PC-3 (cell line): ENCODE results near the gene OR10A3.

Experiments used
- EZH2 ChIP-seq: fragments of 300-600 bp; sonication (generic); IDR thresholded peaks from one replicate; pipeline ENCODE4 v1.6.1; 2017; ENCODE audit warnings: antibody characterized with exemption, mild to moderate bottlenecking, low read length; ENCODE audit not compliant: unreplicated experiment
- EZH2phosphoT487 ChIP-seq: fragments of 300-600 bp; sonication (generic); IDR thresholded peaks from 2 replicates; pipeline ENCODE4 v1.6.1; 2018; ENCODE audit warnings: mild to moderate bottlenecking, antibody characterized with exemption, low read length, borderline replicate concordance
- TF ChIP-seq, protein P1 (sequence below): fragments of 300-600 bp; sonication (generic); conservative IDR thresholded peaks from 2 replicates; pipeline ENCODE4 v1.5.1; 2017; ENCODE audit warnings: antibody characterized with exemption, low read depth, mild to moderate bottlenecking, low read length

DNA sequence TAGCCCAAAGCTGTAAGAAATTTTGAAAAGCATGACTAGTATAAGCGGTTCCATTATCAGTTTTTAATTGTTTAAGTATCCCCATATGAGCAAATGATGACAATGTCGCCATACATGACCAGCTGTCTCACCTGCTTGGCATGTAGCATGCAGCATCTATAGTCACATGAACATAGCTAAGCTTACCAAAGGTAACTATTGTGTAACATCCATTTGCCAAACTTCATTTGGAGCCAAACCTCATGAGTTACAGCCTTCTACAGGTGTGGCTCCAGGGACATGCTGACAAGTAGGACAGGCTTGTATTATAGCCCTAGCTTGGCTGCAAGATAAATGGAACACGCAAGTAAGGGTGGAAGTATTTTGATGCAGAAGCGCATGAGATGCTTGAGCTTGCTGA, 40.8 kb downstream of the OR10A3 start:
- TF ChIP-seq, protein P1, sequence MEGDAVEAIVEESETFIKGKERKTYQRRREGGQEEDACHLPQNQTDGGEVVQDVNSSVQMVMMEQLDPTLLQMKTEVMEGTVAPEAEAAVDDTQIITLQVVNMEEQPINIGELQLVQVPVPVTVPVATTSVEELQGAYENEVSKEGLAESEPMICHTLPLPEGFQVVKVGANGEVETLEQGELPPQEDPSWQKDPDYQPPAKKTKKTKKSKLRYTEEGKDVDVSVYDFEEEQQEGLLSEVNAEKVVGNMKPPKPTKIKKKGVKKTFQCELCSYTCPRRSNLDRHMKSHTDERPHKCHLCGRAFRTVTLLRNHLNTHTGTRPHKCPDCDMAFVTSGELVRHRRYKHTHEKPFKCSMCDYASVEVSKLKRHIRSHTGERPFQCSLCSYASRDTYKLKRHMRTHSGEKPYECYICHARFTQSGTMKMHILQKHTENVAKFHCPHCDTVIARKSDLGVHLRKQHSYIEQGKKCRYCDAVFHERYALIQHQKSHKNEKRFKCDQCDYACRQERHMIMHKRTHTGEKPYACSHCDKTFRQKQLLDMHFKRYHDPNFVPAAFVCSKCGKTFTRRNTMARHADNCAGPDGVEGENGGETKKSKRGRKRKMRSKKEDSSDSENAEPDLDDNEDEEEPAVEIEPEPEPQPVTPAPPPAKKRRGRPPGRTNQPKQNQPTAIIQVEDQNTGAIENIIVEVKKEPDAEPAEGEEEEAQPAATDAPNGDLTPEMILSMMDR = no peak
- TF ChIP-seq EZH2 = no peak
- TF ChIP-seq EZH2phosphoT487 = no peak
